Testis (tissue), 3 donors: ENCODE measurements around the gene PRKN. TPM values are rescaled to one million over a fixed set of nuclear protein-coding genes. Genes with fewer than 3 reads are reported as not detected.

ENCODE experiments used
- DNase-seq: peaks from one replicate; pipeline ENCODE4 v3.0.0-alpha.2; 2019
- H3K27ac ChIP-seq, 2 donors: fragments of 200-600 bp; sonication (generic); one replicate each; pipeline ENCODE4 v1.5.1; 2019
- H3K27me3 ChIP-seq: fragments of 200-600 bp; sonication (generic); one replicate; pipeline ENCODE4 v1.5.1; 2019
- H3K36me3 ChIP-seq: fragments of 200-600 bp; sonication (generic); one replicate; pipeline ENCODE4 v1.5.1; 2017; ENCODE audit warnings: low read depth; ENCODE audit errors: missing control alignments
- H3K4me1 ChIP-seq: fragments of 200-600 bp; sonication (generic); one replicate; pipeline ENCODE4 v1.5.1; 2019
- H3K4me3 ChIP-seq, 2 donors: fragments of 200-600 bp; sonication (generic); one replicate each; pipeline ENCODE4 v1.5.1; 2017 to 2019
- H3K9me3 ChIP-seq: fragments of 200-600 bp; sonication (generic); one replicate; pipeline ENCODE4 v1.5.1; 2017
- POLR2A ChIP-seq: fragments of 450-650 bp; IDR thresholded peaks from one replicate; pipeline ENCODE4 v1.6.1; 2017; ENCODE audit warnings: antibody characterized with exemption, mild to moderate bottlenecking, moderate library complexity
- WGBS, 2 donors: methylation state at CpG; one replicate each; pipeline ENCODE4 v1.1.5; 2018; 5-methylcytosine and 5-hydroxymethylcytosine counted together
- intact Hi-C: fragments of 100-400 bp; cut with DNase I; formaldehyde crosslinking; loops from one replicate; pipeline ENCODE4 v1.15.1; 2023; ENCODE audit warnings: low total_unique reads
- polyA plus RNA-seq: library from polyadenylated mRNA; stranded (reverse); fragments of 350-450 nt; fragmentation: Illumina TruSeq; extraction: RNeasy Lipid Tissue Mini Kit (QIAGEN cat#74804); gene quantifications from one replicate; pipeline ENCODE4 v1.2.3, GENCODE V29; 2014; ENCODE audit warnings: low read depth, low replicate concordance; ENCODE audit not compliant: insufficient read depth
- total RNA-seq, 2 donors: library from RNA; depleted of rRNA; stranded (reverse); fragments of >200 nt; gene quantifications; one replicate each; pipeline ENCODE4 v1.2.3, GENCODE V29; 2016
- TF ChIP-seq, protein P1 (sequence below), 3 experiments: fragments of 450-650 bp in 2 of 3; fragments of 200-600 bp in 1 of 3; sonication (generic) in 1 of 3; IDR thresholded peaks; one replicate each; pipeline ENCODE4 v1.5.1; 2016 to 2019; ENCODE audit warnings: antibody characterized with exemption in 3 of 3, mild to moderate bottlenecking in 2 of 3, moderate library complexity in 1 of 3

Gene PRKN
- total and polyA plus RNA-seq, 3 donors from 2014 or later: 19.1 to 34.5 (median 28.8) TPM

DNA sequence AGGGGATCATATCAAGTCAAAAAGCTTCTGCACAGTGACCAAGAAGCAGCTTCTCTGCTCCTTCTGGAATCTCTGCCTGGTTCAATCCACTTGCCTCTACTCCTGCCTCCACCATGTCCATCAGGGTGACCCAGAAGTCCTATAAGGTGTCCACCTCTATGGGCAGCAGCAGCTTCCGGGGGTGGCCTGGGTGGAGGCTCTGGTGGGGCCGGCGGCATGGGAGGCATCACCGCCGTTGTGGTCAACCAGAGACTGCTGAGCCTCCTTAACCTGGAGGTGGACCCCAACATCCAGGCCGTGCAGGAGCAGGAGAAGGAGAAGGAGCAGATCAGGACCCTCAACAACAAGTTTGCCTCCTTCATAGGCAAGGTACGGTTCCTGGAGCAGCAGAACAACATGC lies 159.3 kb downstream of the PRKN start:
- Histone ChIP-seq H3K27me3 (no peaks in the 10 kb centered on the region), H3K4me1 (no peaks in the 10 kb centered on the region), H3K4me3 (no peak overlapping the region), H3K36me3 (no peaks in the 10 kb centered on the region), H3K27ac (no peak overlapping the region), H3K9me3 (no peaks in the 10 kb centered on the region)
- no peak for TF ChIP-seq POLR2A
- TF ChIP-seq, protein P1, sequence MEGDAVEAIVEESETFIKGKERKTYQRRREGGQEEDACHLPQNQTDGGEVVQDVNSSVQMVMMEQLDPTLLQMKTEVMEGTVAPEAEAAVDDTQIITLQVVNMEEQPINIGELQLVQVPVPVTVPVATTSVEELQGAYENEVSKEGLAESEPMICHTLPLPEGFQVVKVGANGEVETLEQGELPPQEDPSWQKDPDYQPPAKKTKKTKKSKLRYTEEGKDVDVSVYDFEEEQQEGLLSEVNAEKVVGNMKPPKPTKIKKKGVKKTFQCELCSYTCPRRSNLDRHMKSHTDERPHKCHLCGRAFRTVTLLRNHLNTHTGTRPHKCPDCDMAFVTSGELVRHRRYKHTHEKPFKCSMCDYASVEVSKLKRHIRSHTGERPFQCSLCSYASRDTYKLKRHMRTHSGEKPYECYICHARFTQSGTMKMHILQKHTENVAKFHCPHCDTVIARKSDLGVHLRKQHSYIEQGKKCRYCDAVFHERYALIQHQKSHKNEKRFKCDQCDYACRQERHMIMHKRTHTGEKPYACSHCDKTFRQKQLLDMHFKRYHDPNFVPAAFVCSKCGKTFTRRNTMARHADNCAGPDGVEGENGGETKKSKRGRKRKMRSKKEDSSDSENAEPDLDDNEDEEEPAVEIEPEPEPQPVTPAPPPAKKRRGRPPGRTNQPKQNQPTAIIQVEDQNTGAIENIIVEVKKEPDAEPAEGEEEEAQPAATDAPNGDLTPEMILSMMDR (IDR thresholded peaks at IDR 0.05): no peak
- WGBS, 2 donors: 96 to 100% methylated on average over 1 to 7 of the region's 7 CpGs
- DNase-seq: no peak
- intact Hi-C loops: no loop called here

DNA sequence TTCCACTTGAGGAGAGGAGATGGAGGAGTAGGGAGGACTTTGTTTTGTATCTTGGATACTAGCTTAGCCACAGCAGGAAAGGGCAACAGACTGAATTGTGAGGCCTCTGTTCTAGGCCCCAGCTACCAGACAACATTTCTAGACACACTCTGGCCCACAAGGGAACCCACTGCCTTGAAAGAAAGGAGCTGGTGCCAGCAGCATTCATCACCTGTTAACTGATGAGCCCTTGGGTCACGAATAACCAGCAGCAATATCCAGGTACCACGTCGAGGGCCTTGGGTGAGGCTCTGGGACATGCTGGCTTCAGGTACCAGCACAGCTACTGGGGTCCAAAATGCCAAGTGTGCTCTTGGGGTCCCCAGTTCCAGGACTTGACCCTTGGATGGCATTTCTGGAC lies 165.5 kb downstream of the PRKN start:
- no peaks in the 10 kb centered on the region for H3K27me3 ChIP-seq
- TF ChIP-seq POLR2A: no peak
- TF ChIP-seq, protein P1 (IDR thresholded peaks at IDR 0.05): no peak
- H3K27ac ChIP-seq: no peak overlapping the region
- H3K4me3 ChIP-seq: no peak overlapping the region
- WGBS, 2 donors: 97 to 100% methylated on average over 3 of the region's 3 CpGs
- no peaks in the 10 kb centered on the region for H3K4me1 ChIP-seq
- intact Hi-C loops: no loop called here
- H3K36me3 ChIP-seq: no peaks in the 10 kb centered on the region
- DNase-seq: no peak
- no peaks in the 10 kb centered on the region for H3K9me3 ChIP-seq

DNA sequence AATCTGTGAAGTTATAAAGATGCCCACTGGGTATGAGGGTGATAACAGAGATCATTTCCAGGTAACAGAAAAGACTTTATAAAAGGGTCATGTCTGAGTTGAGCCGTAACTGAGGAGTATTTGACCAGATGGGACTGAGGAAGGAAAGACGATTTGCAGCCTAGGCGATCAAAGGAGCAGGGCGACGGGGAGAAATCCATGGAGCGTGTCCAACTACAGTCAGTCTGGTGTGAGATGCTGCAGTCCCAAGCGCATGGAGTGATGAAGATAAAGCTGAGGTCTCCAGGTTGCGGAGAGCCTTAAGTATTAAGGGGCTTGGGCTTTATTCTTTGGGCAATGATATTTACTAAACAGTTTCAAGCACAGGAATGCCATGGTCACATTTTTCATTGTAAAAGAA lies 166.7 kb downstream of the PRKN start:
- Histone ChIP-seq H3K36me3 (no peaks in the 10 kb centered on the region), H3K9me3 (no peaks in the 10 kb centered on the region), H3K4me3 (no peak overlapping the region), H3K4me1 (no peaks in the 10 kb centered on the region), H3K27me3 (no peaks in the 10 kb centered on the region), H3K27ac (no peak overlapping the region)
- 90 to 92% methylated on average over 8 of the region's 8 CpGs for WGBS, 2 donors
- no peak for DNase-seq
- intact Hi-C loops: no loop called here
- TF ChIP-seq POLR2A: no peak
- TF ChIP-seq, protein P1 (IDR thresholded peaks at IDR 0.05): no peak

DNA sequence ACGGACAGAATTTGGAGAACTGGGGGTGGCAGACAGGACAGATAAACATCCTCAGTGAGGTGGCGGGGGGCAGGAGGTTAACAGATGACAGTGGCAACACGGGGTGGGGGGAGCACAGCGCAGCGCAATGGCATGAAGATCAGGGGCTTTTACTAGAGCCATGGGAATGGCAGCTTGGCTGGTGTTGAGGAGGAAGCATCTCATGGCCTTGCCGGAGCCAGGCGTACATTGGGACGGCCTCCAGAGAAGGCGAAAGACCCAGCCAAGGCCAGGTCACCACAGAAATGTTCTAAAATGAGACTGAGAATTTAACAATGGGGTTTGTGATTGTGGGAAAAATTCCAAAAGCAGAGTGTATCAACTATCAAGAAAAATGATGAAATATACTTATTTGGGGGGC lies 173.0 kb downstream of the PRKN start:
- H3K27me3 ChIP-seq: no peaks in the 10 kb centered on the region
- intact Hi-C loops: no loop called here
- no peak overlapping the region for H3K27ac ChIP-seq
- DNase-seq: peak; percentile 23
- peaks cover 4% of the 10 kb centered on the region for H3K4me1 ChIP-seq
- no peak for TF ChIP-seq POLR2A
- TF ChIP-seq, protein P1 (IDR thresholded peaks at IDR 0.05): no peak
- H3K4me3 ChIP-seq: no peak overlapping the region
- WGBS, 2 donors: 58 to 66% methylated on average over 9 of the region's 9 CpGs
- no peaks in the 10 kb centered on the region for H3K9me3 ChIP-seq
- no peaks in the 10 kb centered on the region for H3K36me3 ChIP-seq

DNA sequence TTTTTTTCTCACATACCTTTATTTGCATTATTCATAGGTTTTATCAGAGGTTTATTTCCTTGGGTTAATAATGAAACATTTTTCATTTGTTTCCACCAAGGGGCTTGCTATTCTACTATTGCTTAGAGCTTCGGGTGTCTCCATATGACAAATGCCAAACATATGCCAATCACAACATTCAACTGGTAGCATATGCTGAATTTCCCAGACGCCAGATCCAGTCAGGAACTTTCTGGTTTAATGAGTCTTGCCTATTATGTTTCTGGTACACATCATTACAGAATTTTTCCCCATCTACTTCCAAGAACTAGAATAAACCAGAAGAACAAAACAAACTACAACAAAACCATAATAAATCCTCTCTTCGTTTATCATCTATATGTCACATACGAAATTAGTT lies 180.7 kb downstream of the PRKN start:
- Histone ChIP-seq H3K27ac (no peak overlapping the region), H3K9me3 (no peaks in the 10 kb centered on the region), H3K36me3 (no peaks in the 10 kb centered on the region), H3K4me3 (no peak overlapping the region), H3K27me3 (no peaks in the 10 kb centered on the region), H3K4me1 (no peaks in the 10 kb centered on the region)
- intact Hi-C loops: no loop called here
- no peak for DNase-seq
- TF ChIP-seq POLR2A: no peak
- TF ChIP-seq, protein P1 (IDR thresholded peaks at IDR 0.05): no peak
- 78 to 87% methylated on average over 4 of the region's 4 CpGs for WGBS, 2 donors
